ENCODE data around the gene SLC36A3.

- TF ChIP-seq CTCF (IDR thresholded peaks at IDR 0.05) (no peak), POLR2A (IDR thresholded peaks at IDR 0.05) (no peak)
Measured at GRCh38 chr5:151227918-151228447, 75.6 kb downstream of the SLC36A3 start.

Measured in testis (tissue), 2 donors.